Activated CD4-positive, alpha-beta T cell treated with anti-CD3 and anti-CD28 coated beads for 36 hours (primary cell): Measurements from ENCODE around the gene NUP50. TPM values are rescaled to one million over a fixed set of nuclear protein-coding genes. Genes with fewer than 3 reads are reported as not detected.

Experiments
- ATAC-seq: fragments of 200-7000 bp; cut with Tn5 transposase; one replicate; pipeline ENCODE4 v1.10.0; 2021; ENCODE audit warnings: mild to moderate bottlenecking, moderate library complexity
- CTCF ChIA-PET: fragments of 350-600 bp; sonication (Branson Sonifier 250); formaldehyde crosslinking; loops from one replicate; lab custom pipeline; 2021; ENCODE audit warnings: antibody characterized with exemption; lab: Charles Lee
- POLR2A ChIA-PET: fragments of 350-600 bp; sonication (Branson Sonifier 250); formaldehyde crosslinking; loops from one replicate; lab custom pipeline; 2021; ENCODE audit warnings: antibody characterized with exemption, inconsistent platforms; lab: Charles Lee
- DNase-seq: peaks from one replicate; pipeline ENCODE4 v3.0.0-alpha.2; 2020
- H3K27ac Mint-ChIP-seq: one replicate; pipeline ENCODE4 v1.8.0; 2021; ENCODE audit warnings: mixed read lengths
- H3K27me3 Mint-ChIP-seq: one replicate; pipeline ENCODE4 v1.8.0; 2021; ENCODE audit warnings: mixed read lengths
- H3K36me3 Mint-ChIP-seq: one replicate; pipeline ENCODE4 v1.8.0; 2021; ENCODE audit warnings: low read depth, mixed read lengths
- H3K4me1 Mint-ChIP-seq: one replicate; pipeline ENCODE4 v1.8.0; 2021; ENCODE audit warnings: mixed read lengths
- H3K4me3 Mint-ChIP-seq: one replicate; pipeline ENCODE4 v1.8.0; 2021; ENCODE audit warnings: mild to moderate bottlenecking, moderate library complexity, mixed read lengths
- H3K9me3 Mint-ChIP-seq: one replicate; pipeline ENCODE4 v1.8.0; 2021; ENCODE audit warnings: low read depth, mixed read lengths
- intact Hi-C, 2 experiments: fragments of 100-400 bp; cut with DNase I in 1 of 2; cut with micrococcal nuclease in 1 of 2; formaldehyde crosslinking; loops; one replicate each; pipeline versions ENCODE4 v1.14.2 to v1.15.1; 2022 to 2024; cut with DNase I, micrococcal nuclease
- total RNA-seq, 2 experiments: library from RNA; stranded (reverse); gene quantifications; one replicate each; pipeline ENCODE4 v1.2.3, GENCODE V29; 2021

Gene NUP50
- total RNA-seq, 2 experiments from 2014 or later = 136 to 141 TPM

DNA sequence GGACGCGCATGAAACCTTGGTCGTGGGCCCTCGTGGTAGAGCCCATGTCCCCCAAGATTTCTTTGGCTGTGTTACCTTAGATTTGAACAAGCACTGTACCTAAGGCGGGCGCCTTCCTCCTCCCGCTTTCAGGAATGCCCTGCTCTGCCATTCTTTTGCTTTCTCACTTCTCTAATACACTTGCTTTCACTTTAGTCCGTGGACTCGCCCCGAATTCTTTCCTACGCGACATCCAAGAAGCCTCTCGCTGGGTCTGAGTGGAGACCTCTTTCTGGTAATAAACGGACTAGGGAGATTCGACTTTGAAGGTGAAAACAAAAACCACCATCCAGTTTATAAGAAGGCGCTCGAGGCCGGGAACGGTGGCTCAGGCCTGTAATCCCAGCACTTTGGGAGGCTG is 1.2 kb upstream of the NUP50 start:
- Mint-ChIP-seq H3K36me3 (peaks cover 41% of the 10 kb centered on the region), H3K4me1 (peaks cover 50% of the 10 kb centered on the region), H3K4me3 (peak overlapping the region; percentile 99), H3K27ac (peak overlapping the region; percentile 86), H3K9me3 (no peaks in the 10 kb centered on the region), H3K27me3 (no peaks in the 10 kb centered on the region)
- ChIA-PET CTCF (interaction anchor here (1.1 kb wide), 1 partner anchor 9 kb away, joined by 3 read pairs; no protein-coding TSS in a partner anchor), POLR2A (no interaction called here)
- intact Hi-C loops = loop anchor here (2.0 to 10.0 kb wide), 4 partner anchors 148 to 254 kb away; no protein-coding TSS in a partner anchor
- no peak for DNase-seq
- no peak for ATAC-seq

DNA sequence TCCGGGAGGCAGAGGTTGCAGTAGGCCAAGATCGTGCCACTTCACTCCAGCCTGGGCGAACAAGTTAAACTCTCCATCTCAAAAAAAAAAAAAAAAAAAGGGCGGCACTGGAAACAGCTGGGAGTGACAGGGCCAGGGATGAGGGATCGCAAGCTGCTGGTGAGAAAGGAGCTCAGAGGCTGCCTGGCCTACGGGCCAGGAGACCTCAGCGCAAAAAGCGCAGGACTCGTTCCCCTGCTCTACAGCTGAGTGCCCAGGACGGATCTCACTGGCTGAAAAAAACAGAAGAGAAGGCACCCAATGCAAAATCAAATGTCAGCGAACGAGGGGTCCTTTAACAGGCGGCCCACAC is 650 bp upstream of the NUP50 start:
- no peaks in the 10 kb centered on the region for H3K27me3 Mint-ChIP-seq
- ATAC-seq (peak; percentile 23), DNase-seq (peak; percentile 48)
- peaks cover 39% of the 10 kb centered on the region for H3K36me3 Mint-ChIP-seq
- peak overlapping the region; percentile 86 for H3K27ac Mint-ChIP-seq
- H3K4me3 Mint-ChIP-seq = peak overlapping the region; percentile 99
- CTCF ChIA-PET = interaction anchor here (0.6 to 1.1 kb wide), 7 partner anchors 9 to 1605 kb away, joined by 3 to 4 read pairs (median 3); no protein-coding TSS in a partner anchor
- H3K9me3 Mint-ChIP-seq = no peaks in the 10 kb centered on the region
- intact Hi-C loops = loop anchor here (1.0 to 10.0 kb wide), 8 partner anchors 34 to 461 kb away; partner anchors contain the start of genes KIAA0930 (in 1 of the 2) and PRR5 (in 1 of the 2)
- peaks cover 51% of the 10 kb centered on the region for H3K4me1 Mint-ChIP-seq
- POLR2A ChIA-PET = interaction anchor here (0.6 to 1.0 kb wide), 4 partner anchors 10 to 514 kb away, joined by 3 read pairs; no protein-coding TSS in a partner anchor

DNA sequence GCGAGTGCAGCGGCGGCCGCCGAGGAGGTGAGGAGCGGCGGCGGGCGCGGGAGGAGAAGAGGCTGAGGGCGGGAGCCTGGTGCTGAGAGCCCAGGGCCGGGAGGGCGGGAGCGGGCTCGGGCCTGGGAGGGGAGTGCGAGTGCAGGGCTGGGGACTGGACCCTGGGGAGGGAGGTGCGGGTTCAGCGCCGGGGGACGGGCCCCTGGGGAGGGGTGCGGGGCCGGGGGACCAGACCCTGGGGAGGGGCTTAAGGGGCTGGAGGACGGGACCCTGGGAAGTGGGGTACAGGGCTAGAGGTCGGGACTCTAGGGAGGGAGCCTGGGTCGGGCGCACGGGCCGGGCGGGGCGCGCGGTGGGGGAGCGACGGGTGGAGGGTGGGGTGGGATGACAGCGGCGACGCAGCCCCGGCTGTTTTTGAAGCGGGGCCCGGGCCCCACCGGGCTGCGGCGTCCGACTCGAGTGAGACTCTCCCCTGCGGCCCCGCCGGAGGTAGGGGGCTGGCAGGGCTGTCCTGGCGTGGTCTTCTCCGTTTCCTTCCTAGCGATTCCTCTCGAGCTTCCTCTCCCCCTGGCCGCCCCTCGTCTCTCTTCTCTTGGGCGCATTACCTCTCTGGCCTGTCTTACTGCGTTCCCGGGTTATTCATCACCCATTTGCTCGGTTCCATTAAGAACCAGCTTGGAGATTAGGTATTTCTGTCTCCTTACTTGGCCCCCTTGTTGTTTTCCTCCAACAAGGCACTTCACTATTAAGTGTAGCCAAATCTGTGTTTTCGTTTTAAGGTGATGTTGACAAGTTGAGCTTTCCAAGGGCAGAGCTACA is 754 bp downstream of the NUP50 start:
- peaks cover 49% of the 10 kb centered on the region for H3K36me3 Mint-ChIP-seq
- H3K4me3 Mint-ChIP-seq = peak overlapping the region; percentile 99

DNA sequence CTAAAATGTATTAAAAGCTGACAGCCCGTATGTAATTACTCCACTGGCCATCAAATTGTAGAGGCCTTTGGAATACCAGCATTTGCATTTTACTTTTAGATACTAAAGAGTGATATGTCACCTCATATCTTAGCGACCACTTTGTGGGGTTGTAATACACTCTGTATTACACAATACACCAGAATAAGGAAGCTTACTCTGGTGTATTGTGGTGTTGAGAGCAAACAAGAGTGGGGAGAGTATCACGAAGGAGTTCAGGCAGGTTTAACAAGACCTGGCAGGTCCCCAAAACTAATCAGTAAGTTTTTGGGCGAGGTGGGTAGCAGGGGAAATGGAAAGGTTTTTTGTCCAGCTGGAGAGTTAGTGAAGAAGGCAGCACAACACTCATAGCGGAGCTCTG is 3.2 kb downstream of the NUP50 start:
- no peaks in the 10 kb centered on the region for H3K27me3 Mint-ChIP-seq
- H3K36me3 Mint-ChIP-seq = peaks cover 64% of the 10 kb centered on the region
- ChIA-PET POLR2A (interaction anchor here (0.8 kb wide), 1 partner anchor 12 kb away, joined by 3 read pairs; no protein-coding TSS in a partner anchor), CTCF (interaction anchor here (0.7 to 4.4 kb wide), 4 partner anchors 8 to 118 kb away, joined by 4 to 25 read pairs (median 4); no protein-coding TSS in a partner anchor)
- H3K9me3 Mint-ChIP-seq = no peaks in the 10 kb centered on the region
- peak overlapping the region; percentile 67 for H3K27ac Mint-ChIP-seq
- peaks cover 62% of the 10 kb centered on the region for H3K4me1 Mint-ChIP-seq
- H3K4me3 Mint-ChIP-seq = no peak overlapping the region
- intact Hi-C loops = loop anchor here in 1 of 2 experiments (10.0 kb wide), 1 partner anchor 148 kb away; no protein-coding TSS in a partner anchor
- DNase-seq (no peak), ATAC-seq (no peak)

More for the DNA sequence above, 754 bp downstream of the NUP50 start:
- Mint-ChIP-seq H3K4me1 (peaks cover 62% of the 10 kb centered on the region), H3K9me3 (no peaks in the 10 kb centered on the region), H3K27ac (peak overlapping the region; percentile 97), H3K27me3 (no peaks in the 10 kb centered on the region)
- ChIA-PET CTCF (interaction anchor here (0.6 to 4.4 kb wide), 8 partner anchors 11 to 309 kb away, joined by 3 to 25 read pairs (median 3); no protein-coding TSS in a partner anchor), POLR2A (interaction anchor here (0.6 to 0.8 kb wide), 4 partner anchors 8 to 81 kb away, joined by 3 to 6 read pairs (median 3); no protein-coding TSS in a partner anchor)
- DNase-seq = peak; percentile 61
- ATAC-seq = peak; percentile 18
- intact Hi-C loops = loop anchor here (1.0 to 10.0 kb wide), 2 partner anchors 8 to 150 kb away; no protein-coding TSS in a partner anchor

DNA sequence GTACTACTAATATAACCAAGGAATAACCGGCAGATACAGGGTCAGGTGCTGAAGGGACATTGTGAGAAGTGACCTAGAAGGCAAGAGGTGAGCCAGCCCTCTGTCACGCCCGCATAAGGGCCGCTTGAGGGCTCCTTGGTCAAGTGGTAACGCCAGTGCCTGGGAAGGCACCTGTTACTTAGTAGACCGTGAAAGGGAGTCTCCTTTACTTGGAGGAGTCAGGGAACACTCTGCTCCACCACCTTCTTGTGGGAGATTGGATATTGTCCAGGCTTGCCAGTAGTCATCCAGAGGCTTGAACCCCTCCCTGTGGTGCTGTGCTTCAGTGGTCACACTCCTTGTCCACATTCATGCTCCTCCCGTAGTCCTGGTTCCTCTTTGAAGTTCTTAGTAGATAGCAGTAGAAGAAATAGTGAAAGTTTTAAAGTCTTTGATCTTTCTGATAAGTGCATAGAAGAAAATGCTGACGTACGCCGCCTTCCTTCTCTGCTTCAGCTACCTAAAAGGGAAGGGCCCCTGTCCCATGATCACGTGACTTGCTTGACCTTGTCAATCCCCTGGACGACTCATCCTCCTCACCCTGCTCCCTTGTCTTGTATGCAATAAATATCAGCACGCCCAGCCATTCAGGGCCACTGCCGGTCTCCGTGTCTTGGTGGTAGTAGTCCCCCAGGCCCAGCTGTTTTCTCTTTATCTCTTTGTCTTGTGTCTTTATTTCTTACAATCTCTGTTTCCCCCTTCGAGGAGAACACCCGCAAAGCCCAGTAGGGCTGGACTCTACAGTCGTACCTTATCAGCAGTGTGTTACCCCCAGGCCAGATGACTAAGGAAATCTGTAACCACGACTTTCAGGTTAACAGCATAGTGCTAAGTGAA is 6.1 kb downstream of the NUP50 start:
- Mint-ChIP-seq H3K9me3 (no peaks in the 10 kb centered on the region), H3K27ac (peak overlapping the region; percentile 95), H3K27me3 (no peaks in the 10 kb centered on the region), H3K4me1 (peaks cover 82% of the 10 kb centered on the region), H3K36me3 (peaks cover 80% of the 10 kb centered on the region), H3K4me3 (peak overlapping the region; percentile 40)
- ChIA-PET CTCF (interaction anchor here (0.7 kb wide), 1 partner anchor 52 kb away, joined by 4 read pairs; no protein-coding TSS in a partner anchor), POLR2A (interaction anchor here (0.6 kb wide), 1 partner anchor 693 kb away, joined by 3 read pairs; no protein-coding TSS in a partner anchor)
- intact Hi-C loops = loop anchor here in 1 of 2 experiments (10.0 kb wide), 1 partner anchor 145 kb away; no protein-coding TSS in a partner anchor
- DNase-seq (peak; percentile 62), ATAC-seq (peak; percentile 81)

DNA sequence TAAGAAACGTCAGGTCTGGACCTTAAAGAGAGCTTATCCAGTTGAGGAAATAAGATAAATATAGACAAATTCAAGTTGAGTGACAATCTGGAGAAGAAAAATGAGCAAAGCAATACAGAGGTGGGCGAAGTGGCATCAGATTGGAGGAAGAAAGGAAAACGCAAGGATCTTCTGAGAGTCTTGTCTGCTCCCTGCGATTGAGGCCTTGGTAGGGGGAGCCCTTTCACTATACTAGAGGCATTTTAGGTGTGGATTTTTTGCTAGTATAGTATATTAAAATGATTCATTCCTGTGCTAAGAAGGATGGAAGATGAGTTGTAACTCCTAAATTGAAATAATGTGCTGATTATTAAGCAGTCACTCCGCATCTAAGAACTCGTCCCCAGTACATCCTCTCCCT is 8.1 kb downstream of the NUP50 start:
- peaks cover 86% of the 10 kb centered on the region for H3K4me1 Mint-ChIP-seq
- H3K36me3 Mint-ChIP-seq = peaks cover 85% of the 10 kb centered on the region
- no peaks in the 10 kb centered on the region for H3K27me3 Mint-ChIP-seq
- ATAC-seq = no peak
- H3K4me3 Mint-ChIP-seq = no peak overlapping the region
- CTCF ChIA-PET = interaction anchor here (1.3 kb wide), 1 partner anchor 12 kb away, joined by 3 read pairs; no protein-coding TSS in a partner anchor
- H3K27ac Mint-ChIP-seq = peak overlapping the region; percentile 87
- POLR2A ChIA-PET = no interaction called here
- no peak for DNase-seq
- intact Hi-C loops = loop anchor here in 1 of 2 experiments (1.0 kb wide), 1 partner anchor 8 kb away; no protein-coding TSS in a partner anchor
- no peaks in the 10 kb centered on the region for H3K9me3 Mint-ChIP-seq

DNA sequence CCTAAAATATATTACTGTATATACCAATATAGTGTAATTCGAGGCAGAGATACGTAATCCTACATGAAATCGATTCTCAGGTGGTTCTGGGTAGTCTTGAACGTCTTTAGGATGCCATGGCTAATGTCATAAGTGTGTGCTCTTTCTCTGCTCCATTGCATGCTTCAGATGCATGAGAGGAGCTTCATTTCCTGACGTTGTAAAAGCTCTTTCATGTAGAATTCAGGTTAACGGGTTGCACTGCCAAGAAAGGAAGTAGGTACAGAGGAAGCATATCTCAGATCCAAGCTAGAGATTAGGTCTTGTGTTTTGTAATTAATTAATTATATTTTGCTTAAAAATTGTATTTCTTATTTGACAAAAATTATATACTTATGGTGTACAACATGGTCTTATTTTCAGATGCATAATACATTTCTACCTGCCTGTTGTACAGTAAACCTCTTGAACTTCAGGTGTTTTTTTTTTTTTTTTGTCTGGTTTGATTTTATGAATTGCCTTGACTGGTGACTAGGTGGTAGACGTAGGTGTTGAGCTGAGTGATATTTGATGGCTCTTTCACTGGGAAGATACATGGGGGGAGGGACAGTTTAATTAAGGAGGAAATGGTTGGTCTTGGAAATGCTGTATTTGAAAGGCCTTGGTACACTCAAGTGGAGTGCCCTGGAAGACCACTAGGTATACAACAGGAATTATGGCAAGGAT is 9.3 kb downstream of the NUP50 start:
- peak; percentile 51 for ATAC-seq
- CTCF ChIA-PET = interaction anchor here (0.6 to 3.8 kb wide), 4 partner anchors 8 to 45 kb away, joined by 3 to 25 read pairs (median 3); partner anchors contain the start of gene NUP50
- peaks cover 86% of the 10 kb centered on the region for H3K4me1 Mint-ChIP-seq

DNA sequence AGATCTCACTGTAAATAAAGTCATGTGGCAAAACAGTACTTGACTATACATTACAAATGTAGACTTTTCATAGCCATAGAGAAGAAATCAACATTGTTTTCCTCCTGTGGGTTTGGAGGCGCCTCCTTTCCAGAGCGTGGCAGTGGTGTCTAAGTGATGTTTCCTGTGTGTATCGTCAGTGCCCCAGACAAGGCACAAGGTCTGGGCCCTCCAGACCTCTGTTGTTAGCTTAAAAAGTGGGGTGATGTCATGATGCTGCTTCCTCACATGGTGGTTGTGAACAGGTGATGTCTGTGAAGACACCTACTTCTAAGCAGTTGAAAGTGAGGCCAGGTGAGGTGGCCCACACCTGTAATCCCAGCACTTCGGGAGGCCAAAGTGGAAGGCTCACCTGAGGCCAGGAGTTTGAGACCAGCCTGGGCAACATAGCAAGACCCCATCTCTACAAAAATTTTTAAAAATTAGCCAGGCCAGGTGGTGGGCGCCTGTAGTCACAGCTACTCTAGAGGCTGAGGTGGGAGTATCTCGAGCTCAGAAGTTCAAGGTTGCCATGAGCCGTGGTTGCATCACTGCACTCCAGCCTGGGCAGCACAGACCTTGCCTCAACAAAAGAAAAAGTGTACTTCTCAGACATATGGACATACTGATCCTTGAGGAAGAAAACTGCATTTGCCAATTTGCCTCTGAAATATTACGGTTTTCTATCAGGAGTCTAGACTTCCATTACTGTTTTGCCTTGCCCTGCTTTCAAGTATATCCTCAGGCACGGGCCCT is 15.7 kb downstream of the NUP50 start:
- H3K36me3 Mint-ChIP-seq = peaks cover 77% of the 10 kb centered on the region
- intact Hi-C loops = no loop called here
- DNase-seq (peak; percentile 32), ATAC-seq (peak; percentile 76)
- peaks cover 64% of the 10 kb centered on the region for H3K4me1 Mint-ChIP-seq
- no peak overlapping the region for H3K4me3 Mint-ChIP-seq
- H3K9me3 Mint-ChIP-seq = no peaks in the 10 kb centered on the region
- CTCF ChIA-PET = interaction anchor here (1.1 kb wide), 1 partner anchor 13 kb away, joined by 4 read pairs; no protein-coding TSS in a partner anchor
- H3K27me3 Mint-ChIP-seq = no peaks in the 10 kb centered on the region
- peak overlapping the region; percentile 78 for H3K27ac Mint-ChIP-seq
- POLR2A ChIA-PET = interaction anchor here (1.0 kb wide), 1 partner anchor 13 kb away, joined by 3 read pairs; no protein-coding TSS in a partner anchor

More for the DNA sequence above, 9.3 kb downstream of the NUP50 start:
- no peaks in the 10 kb centered on the region for H3K27me3 Mint-ChIP-seq
- peaks cover 85% of the 10 kb centered on the region for H3K36me3 Mint-ChIP-seq
- H3K4me3 Mint-ChIP-seq = peak overlapping the region; percentile 43
- DNase-seq = no peak
- no peaks in the 10 kb centered on the region for H3K9me3 Mint-ChIP-seq
- intact Hi-C loops = loop anchor here in 1 of 2 experiments (1.0 kb wide), 1 partner anchor 9 kb away; no protein-coding TSS in a partner anchor
- peak overlapping the region; percentile 89 for H3K27ac Mint-ChIP-seq
- POLR2A ChIA-PET = interaction anchor here (0.6 to 1.0 kb wide), 3 partner anchors 8 to 456 kb away, joined by 3 to 5 read pairs (median 3); partner anchors contain the start of gene NUP50

DNA sequence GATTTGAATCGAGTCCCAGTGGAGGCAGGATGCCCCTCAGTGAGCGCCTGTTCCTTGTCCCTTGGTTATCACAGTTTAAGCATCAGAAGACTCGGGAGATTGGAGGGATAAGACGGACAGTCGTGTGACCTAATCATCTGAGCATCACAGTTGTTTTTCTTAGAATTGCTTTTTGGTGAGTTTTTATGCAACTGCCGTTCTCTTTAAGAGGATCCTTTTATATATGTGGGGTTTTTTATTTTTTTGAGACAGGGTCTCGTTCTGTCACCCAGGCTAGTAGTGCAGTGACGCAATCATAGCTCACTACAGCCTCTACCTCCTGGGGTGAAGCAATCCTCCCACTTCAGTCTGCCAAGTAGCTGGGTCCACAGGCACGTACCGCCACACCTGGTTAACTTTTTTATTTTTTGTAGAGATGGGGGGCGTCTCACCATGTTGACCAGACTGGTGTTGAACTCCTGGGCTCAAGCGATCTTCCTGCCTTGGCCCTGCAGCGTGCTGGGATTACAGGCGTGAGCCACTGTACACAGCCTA is 16.5 kb downstream of the NUP50 start:
- intact Hi-C loops = no loop called here
- Mint-ChIP-seq H3K4me1 (peaks cover 57% of the 10 kb centered on the region), H3K27ac (peak overlapping the region; percentile 23), H3K4me3 (no peak overlapping the region), H3K27me3 (no peaks in the 10 kb centered on the region), H3K9me3 (no peaks in the 10 kb centered on the region), H3K36me3 (peaks cover 77% of the 10 kb centered on the region)
- DNase-seq = no peak
- no peak for ATAC-seq
- CTCF ChIA-PET = no interaction called here
- POLR2A ChIA-PET = no interaction called here
